SIG-M5 (cell line): Measurements from ENCODE around the gene CCDC148.
"Not testable (repeated sequence)": the region's sequence is repeated elsewhere in the genome, so short reads cannot be mapped to it uniquely, and the experiment has no call there.

Experiments used
- DNase-seq: peaks from one replicate; lab custom pipeline; 2025; lab: John Stamatoyannopoulos, UW

CCDC148 gene

DNA sequence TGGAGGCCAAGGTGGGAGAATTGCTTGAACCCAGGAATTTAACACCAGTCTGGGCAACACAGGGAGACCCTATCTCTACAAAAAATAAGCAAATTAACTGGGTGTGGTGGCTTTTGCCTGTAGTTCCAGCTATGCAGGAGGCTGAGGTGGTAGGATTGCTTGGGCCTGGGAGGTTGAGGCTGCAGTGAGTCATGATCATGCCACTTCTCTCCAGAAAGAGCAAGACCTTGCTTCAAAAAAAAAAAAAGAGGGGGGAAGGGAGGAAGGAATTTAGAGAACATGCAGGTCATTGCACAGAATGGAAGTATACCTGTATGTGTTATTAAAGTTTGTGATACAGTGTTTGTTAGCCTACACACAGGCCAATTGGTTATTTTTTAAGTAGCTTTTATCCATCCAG lies 26.0 kb upstream of the CCDC148 start:
- no peak for DNase-seq

DNA sequence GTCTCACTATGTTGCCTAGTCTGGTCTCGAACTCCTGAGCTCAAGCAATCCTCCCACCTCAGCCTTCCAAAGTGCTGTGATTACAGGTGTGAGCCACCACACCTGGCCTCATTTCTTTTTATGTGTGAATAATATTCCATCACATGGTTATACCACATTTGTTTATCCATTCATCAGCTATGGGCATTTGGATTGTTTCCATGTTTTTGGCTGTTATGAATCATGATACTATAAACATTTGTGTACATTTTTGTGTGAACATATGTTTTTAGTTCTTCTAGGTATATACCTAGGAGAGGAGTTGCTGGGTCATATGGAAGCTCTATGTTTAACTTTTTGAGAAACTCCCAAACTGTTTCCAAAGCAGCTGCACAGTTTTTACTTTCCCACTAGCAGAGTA lies 24.6 kb upstream of the CCDC148 start:
- no peak for DNase-seq

DNA sequence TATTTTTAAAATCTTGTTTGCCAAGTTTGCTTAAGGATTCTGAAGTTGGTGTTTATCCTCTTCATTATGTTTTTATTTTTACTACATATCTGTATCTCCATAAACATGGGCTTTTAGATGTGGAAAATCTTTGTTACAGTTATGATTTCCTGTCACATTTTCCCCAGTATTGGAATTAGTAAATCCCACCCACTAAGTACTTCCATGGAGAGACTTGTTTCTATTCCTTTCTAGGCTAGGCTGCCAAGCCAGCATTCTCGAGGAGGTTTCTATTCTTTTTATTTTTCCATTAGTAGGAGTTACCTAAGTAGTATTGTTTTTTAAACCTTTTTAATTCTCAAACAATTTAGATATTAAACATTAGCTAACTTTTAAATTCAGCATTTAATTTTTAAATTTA lies 22.3 kb upstream of the CCDC148 start:
- no peak for DNase-seq

DNA sequence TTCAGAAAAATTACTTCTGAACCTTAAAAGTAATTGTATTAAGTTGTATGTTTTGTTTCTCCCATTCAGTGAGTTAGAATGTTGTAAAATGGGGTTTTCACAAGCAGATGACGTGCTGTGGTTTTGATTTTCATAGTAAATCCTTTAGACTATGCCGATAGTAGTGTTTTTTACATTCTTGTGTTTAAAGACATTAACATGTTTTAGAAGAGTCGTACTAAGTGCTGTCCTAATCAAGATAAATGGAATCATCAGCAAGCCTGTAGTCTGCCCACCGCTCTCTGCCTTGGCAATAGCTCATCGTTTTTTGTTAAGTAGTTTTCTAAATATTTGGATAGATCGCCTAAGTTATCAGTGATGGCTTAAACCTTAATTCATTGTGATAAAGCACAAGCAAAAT lies 21.7 kb upstream of the CCDC148 start:
- no peak for DNase-seq

DNA sequence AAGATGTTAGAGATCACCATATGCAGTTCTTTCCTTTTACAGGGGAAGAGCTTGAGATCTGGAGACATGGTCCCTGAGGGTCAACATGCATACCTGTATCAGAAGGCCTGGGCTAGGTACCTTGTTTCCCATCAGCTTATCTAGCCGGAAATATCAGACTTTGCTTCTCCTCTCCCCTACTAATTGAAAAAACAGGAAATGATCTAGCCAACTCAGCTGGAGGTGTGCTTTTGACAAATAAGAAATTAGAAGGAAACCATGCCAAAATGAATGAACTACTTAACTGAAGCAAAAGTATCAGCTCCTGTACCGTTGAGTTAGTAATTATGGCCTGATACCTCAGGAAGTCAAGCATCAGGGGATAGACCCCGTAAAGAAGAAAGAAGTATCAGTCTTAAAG lies 20.6 kb upstream of the CCDC148 start:
- DNase-seq = no peak

DNA sequence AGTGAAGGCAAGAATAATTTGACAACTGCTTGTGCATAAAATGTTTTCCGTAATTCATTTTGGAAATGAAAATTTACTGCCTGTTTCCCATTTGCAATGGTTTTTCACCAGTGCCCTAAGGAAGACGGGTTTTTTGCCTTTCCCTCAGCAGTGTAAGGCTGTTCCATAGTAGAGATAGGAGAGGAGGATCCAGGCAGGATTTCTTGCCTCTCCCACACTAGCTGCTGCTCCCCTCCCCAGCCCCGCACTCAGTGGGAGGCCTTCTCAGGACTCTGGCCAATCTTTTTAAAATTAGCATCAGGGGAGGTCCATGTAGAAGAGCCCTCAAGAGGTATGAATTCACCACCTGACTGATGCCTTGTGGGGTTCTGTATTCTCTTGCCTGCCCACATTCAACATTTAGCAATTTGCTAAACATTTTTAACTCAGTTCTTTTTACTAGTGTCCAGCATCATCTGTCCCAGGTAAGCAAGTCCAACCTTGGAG lies 18.0 kb upstream of the CCDC148 start:
- DNase-seq = not testable (repeated sequence)

DNA sequence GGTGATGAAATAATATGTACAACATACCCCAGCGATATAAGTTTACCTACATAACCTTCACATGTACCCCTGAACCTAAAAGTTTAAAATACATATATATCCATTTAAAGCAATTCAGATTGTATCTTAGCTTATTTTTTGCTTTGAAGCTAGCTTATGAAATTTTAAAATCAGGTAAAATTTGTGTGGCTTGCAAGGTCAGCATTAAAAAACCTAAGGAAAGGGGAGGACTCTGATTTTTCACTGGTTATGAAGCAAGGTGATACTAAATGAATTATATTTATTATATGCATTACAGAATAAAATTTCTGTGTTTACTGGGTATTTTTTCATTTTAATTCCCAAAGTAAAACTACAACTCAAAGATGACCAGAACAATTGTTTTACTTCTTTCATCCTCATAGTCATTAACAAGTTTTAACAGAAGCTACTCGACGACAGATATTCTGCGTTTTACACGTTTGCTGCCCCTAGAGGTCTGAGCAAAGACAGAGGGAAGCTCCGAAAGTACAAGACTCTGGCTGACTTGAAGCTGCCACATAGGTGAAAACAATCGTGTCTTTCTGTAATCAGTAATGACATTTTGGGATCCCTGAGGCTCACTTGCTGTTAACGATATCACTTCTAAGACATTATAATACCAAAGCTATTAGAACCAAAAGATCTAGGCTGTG lies 17.3 kb upstream of the CCDC148 start:
- no peak for DNase-seq

DNA sequence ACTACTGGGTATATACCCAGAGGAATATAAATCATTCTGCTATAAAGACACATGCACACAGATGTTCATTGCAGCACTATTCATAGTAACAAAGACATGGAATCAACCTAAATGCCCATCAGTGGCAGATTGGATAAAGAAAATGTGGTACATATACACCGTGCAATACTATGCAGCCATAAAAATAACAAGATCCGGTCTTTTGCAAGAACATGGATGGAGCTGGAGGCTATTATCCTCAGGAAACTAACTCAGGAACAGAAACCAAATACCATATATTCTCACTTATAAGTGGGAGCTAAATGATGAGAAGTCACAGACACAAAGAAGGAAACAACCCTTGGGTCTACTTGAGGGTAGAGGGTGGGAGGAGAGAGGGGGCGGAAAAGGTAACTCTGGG lies 16.7 kb upstream of the CCDC148 start:
- DNase-seq = not testable (repeated sequence)

DNA sequence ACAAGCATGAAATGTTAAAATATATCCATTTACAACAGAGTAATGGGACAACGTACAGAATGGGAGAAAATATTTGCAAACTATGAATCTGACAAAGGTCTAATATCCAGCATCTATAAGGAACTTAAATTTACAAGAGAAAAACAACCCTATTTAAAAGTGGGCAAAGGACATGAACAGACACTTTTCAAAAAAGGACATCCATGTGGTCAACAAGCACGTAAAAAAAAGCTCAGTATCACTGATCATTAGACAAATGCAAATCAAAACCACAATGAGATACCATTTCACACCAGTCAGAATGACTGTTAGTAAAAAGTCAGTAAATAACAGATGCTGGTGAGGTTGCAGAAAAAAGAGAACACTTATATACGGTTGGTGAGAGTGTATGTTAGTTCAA lies 16.3 kb upstream of the CCDC148 start:
- DNase-seq = not testable (repeated sequence)

DNA sequence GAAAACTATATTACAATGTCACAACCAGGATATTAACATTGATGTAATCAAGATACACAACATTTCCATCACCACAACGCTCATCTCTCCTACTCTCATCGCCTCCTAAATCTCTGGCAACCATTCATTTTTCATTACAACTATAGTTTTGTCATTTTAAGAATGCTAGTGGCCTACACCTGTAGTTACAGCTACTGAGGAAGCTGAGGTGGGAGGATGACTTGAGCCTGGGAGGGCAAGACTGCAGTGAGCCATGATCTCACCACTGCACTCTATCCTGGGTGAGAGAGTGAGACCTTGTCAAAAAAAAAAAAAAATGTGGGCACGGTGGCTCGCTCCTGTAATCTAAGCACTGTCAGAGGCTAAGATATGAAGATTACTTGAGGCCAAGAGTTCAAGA lies 10.7 kb upstream of the CCDC148 start:
- DNase-seq = no peak

DNA sequence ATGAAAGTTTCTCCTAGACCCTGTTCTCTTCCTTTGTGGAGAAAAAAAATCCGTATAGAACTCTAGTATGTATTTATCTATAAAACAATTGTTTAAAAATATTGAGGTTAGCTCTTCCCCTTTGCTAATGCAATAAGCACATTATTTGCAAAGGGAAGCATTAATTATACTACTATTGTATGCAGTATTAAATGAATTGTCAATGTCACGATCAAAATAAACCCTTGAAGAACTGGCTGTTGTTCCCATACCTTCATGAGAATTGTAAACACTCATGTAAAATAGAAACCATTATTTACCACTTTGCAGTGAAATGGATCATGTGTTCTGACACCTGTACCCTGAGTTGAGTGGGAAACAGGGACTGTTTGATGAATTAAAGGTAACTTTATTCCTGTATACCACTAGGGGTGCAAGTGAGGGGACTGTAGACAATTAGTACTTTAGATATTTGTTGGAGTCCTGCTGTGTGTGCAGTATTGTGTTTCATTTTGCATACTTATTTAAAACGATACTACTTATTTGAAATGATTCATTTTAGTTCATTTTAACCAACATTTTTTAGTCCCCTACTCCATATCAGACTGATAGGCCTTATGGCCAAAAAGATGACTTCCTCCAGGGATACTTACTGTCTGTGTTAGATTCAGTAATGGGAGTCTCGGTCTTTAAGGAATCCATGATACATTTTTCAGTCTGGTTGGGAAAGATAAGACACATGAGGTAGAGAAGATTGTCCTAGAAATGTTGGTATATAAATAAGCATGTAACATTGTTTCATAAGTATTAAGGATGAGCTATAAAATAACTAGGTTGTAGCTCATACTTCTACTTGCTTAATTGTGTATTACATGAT lies 8.1 kb upstream of the CCDC148 start:
- no peak for DNase-seq

DNA sequence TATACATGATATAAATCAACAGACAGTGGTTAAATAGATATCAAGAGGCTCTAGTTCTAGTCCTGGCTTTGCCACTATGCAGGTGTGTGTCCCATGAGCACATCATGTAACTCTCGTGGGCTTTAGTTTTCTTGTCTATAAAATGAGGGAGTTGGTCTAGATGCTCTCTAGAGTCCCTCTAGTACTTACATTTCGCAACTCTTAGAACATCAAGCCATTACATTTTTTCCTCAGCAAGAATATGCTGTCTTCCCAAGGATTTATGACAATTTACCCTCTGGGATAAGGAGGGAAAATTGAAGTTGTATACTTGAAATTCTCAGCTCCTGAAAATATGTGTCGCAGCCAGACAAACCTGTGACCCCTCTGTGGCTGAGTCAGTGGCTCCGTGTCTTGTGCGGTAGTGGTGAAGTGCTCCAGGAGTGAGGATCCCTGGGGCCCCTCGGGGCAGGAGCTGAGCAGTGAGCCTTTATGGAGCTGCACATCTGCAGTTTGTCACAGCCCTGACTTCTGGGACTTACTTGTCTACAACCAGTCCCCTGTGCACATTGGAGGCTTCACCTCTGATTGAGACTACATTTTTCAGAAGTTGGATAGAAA lies 7.0 kb upstream of the CCDC148 start:
- no peak for DNase-seq

DNA sequence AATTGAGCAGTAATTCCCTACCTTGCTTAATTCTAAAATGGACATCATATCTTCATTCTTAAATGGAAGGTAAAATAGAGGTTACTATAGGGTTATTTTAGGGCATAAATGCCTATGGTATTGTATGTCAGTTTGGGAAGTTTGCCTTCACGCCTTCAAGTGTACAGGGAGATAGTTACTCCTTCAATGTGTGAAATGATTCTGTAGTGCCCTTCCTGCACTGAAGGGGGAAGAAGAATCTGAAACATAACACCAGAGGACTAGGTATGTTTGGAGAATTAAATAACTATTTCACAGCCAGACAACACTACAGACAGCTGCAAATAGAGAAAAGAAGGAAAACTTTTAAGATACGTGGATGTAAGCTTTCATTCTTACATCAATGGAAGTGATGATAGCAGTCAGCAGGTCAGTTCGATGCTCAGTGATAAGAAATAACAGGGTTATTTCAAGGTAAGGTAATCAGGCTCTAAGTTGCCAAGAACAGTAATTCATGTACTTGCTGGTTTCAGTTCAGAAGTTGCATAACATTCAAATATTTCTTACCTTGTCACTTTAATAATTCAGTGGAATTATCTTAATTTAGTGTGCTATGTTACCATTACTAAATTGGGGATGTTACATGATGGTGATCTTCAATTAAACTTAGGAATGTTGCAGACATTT lies 4.2 kb upstream of the CCDC148 start:
- DNase-seq = no peak

DNA sequence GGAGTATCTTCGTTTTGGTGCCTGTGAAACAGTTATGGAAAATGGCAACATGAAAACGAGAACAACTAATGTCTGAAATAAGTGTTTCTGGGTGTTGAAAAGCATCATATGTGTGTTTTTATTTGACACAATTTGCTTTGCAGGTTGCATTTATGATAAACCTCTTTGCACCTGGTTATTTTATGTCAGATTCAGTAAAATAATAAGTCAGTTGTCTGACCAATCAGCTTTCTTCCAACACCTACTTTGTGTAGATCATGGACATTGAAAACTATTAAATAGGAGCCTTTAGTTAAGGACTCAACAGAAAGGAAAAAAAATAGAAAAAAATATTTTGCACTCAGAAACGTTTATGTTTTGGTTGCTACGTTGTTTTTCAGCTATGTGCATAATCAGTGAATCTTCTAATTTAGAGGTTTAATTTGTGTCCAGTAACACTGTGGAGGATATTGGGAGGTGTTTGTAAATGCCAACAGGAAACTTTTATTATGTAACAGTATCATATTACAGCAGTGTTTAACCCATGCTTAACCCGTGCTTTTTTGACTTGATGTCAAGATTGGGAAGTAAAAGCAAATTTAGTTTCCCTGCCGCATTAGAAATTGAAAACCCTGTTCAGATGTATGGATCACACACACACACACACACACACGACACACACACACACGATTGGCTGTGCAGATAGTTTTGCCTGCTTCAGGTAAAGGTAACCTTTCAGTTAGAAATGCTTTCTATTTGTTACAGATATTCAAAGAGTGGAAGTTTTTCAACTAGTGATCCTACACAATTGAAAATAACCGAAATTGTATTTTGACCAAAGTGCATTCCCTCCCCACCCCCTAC lies 2.8 kb upstream of the CCDC148 start:
- no peak for DNase-seq

DNA sequence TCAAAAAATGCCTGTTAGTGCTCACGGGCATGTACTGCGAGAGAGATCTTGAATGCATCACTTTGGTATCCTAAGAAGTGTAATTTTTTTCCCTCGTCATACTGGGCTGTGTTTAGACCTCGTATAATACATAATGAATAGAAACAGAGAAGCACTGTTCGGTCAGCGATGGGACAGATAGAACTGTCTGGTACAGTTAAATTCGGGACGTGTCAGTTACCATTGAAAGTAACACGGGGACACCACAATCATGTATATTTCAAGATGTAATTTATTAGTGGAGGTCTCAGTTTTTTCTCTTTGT lies 2.0 kb upstream of the CCDC148 start:
- DNase-seq = no peak

DNA sequence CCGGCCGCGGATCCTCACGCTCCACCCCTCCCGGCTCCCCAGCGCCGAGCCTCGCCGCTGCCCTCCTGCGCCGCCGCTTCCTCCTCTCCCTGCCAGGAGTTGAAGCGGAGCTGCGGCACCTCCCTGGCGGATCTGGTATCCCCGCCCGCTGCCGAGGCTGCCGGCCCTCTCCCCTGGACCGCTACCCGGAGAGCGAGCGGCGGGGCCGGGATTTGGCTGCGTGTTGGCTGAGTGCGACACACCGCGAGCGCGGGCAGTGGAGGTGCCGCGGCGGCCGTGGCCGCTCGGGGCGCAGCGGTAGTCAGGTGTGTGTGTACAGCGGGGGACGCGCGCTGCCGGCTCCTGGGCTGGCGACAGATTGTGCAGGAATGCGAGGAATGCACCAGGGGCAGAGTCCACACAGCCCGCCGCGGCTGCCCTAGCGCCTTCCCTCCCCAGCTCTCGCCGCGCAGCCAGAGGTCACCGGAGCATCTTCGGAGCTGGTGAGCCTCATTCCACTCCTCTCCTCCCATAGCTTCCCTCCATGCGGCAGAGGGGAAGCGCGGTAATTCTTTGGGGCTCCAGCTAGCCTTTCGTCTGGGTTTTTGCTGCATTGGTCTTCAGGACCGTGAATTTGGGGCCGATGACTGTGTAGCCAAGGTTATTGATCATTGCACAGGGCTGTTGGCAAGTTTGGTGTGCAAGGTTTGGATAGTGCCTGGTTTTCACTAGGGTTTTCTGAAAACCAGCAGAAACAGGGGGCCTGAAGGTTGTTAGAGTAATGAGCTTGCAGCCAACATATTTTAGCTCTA lies 1.5 kb upstream of the CCDC148 start:
- DNase-seq = no peak

DNA sequence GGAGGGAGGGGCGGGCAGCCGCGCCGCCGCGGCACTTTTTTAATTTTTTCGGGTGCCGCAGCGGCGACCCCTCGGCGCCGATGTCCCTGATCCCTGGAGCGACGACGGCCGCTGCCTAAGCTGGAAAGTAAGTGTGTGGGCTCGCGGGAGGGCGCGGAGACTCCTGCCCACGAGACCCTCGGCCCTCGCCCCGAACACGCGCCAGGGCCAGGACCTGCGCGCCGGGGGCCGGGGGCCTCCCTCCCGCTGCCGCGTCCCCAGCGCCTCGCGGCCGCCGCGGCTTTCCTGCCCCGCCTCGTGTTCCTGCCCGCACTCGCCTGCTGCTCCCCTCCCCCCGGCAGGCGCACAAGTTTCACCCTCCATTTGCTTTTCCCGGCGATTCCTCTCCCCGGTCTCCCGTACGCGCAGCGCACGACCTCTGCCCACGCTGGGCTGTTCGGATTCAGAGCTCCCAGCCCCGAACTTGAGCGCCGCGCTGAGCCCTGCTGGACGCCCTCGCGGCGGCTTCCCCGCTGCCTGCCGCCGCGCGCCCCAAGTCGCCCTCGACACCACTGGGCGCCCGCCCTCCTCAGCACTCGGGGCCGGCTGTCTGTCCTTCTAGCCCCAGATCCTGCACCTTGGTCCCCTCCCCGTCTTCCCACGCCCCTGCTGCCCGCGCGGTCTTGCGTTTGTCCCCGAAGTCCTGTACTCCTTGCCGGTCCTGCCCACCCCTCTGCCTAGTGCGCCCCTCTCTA lies 706 bp upstream of the CCDC148 start:
- no peak for DNase-seq

DNA sequence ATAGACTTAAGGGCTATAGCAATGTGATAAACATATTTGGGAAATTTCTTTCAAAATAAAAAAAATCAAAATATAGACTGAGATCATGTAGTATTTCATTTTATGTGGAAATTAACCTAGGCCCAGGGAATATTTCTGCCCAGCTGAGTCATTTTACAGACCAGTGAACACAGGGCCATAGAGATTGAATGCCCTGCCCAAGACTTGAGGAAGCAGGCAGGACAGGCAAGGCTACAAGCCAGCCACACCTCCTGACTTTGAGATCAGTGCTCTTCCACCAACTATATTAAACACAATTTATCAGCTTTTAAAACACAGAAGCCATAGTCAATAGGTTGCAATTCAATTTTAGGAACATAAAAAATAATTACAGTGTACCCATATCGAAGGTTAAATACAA lies 12.9 kb downstream of the CCDC148 start:
- no peak for DNase-seq

DNA sequence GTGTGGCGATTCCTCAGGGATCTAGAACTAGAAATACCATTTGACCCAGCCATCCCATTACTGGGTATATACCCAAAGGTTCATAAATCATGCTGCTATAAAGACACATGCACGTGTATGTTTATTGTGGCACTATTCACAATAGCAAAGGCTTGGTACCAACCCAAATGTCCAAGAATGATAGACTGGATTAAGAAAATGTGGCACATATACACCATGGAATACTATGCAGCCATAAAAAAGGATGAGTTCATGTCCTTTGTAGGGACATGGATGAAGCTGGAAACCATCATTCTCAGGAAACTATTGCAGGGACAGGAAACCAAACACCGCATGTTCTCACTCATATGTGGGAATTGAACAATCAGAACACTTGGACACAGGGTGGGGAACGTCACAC lies 17.5 kb downstream of the CCDC148 start:
- DNase-seq = not testable (repeated sequence)

DNA sequence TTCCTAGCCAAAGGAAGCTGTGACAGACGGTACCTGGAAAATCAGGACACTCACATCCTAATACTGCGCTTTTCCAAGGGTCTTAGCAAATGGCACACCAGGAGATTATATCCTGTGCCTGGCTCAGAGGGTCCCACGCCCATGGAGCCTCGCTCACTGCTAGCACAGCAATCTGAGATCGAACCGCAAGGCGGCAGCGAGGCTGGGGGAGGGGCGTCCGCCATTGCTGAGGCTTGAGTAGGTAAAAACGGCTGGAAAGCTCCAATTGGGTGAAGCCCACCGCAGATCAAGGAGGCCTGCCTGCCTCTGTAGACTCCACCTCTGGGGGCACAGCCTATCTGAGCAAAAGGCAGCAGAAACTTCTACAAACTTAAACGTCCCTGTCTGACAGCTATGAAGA lies 22.8 kb downstream of the CCDC148 start:
- not testable (repeated sequence) for DNase-seq
